ENCODE data around the gene TBC1D24.
A peak's percentile ranks its signal among the peaks of the same experiment; 100 is the strongest.

The TBC1D24 gene

GRCh38 chr16:2450975-2451381 is 23.9 kb upstream of the TBC1D24 start:
- DNase-seq, result no peak

- no peak for DNase-seq
These were observed 23.0 kb upstream of the TBC1D24 start for GRCh38 chr16:2451851-2452320.

GRCh38 chr16:2452650-2453049 is 22.3 kb upstream of the TBC1D24 start:
- no peak for DNase-seq

GRCh38 chr16:2455081-2455845 is 19.7 kb upstream of the TBC1D24 start:
- DNase-seq, result no peak

GRCh38 chr16:2456551-2457153 is 18.3 kb upstream of the TBC1D24 start:
- DNase-seq, result no peak

GRCh38 chr16:2457267-2457666 is 17.7 kb upstream of the TBC1D24 start:
- no peak for DNase-seq

GRCh38 chr16:2457946-2458345 is 17.0 kb upstream of the TBC1D24 start:
- no peak for DNase-seq

GRCh38 chr16:2458887-2459646 is 15.9 kb upstream of the TBC1D24 start:
- DNase-seq, result no peak

- DNase-seq, result peak; percentile 83
These were observed 15.1 kb upstream of the TBC1D24 start, which contains the start of gene TEDC2 for GRCh38 chr16:2459647-2460390. TSS of gene TEDC2 (plus strand) at chr16:2460109. CDS start at chr16:2460145, 36 bp downstream.

GRCh38 chr16:2460391-2460713 is 14.6 kb upstream of the TBC1D24 start:
- no peak for DNase-seq

- DNase-seq, result no peak
These were observed 14.0 kb upstream of the TBC1D24 start for GRCh38 chr16:2460916-2461315.

GRCh38 chr16:2462031-2462866 is 12.7 kb upstream of the TBC1D24 start:
- no peak for DNase-seq

- no peak for DNase-seq
These were observed 10.6 kb upstream of the TBC1D24 start for GRCh38 chr16:2464333-2464732.

GRCh38 chr16:2465653-2466415 is 9.1 kb upstream of the TBC1D24 start:
- DNase-seq, result no peak

GRCh38 chr16:2466667-2467527 is 8.0 kb upstream of the TBC1D24 start:
- no peak for DNase-seq

- peak; percentile 35 for DNase-seq
These were observed 7.2 kb upstream of the TBC1D24 start for GRCh38 chr16:2467528-2468232.

GRCh38 chr16:2468233-2468724 is 6.6 kb upstream of the TBC1D24 start:
- DNase-seq, result no peak

GRCh38 chr16:2468725-2469398 is 6.1 kb upstream of the TBC1D24 start:
- no peak for DNase-seq
